ENCODE results near the gene MCTP1.

DNA sequence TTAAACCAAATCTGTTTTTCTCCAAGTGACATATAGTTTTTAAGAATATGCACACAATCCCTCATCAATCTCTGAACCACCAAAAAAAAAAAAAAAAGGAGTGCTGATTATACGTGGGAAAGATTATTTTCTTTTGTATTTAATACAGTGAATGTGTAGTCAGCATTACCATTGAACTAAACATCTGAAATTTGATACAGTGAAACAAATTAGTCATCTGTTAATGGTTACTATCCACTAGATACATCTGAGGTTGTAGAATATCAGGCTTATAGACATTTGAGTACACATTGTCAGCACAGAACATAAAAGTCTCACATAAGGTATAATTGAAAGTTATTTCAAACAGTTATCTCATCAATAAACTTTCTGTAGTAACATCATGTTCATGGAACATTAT is 579.5 kb downstream of the MCTP1 start:
- TF ChIP-seq CTCF (conservative IDR thresholded peaks at IDR 0.05 in 1 of 2, IDR thresholded peaks at IDR 0.05 in 1 of 2; ENCODE audit: extremely low read depth in 1 of 2, insufficient read depth in 1 of 2, low read depth in 1 of 2, low read length in 2 of 2) (no peak), EZH2 (IDR thresholded peaks at IDR 0.05; ENCODE audit: borderline replicate concordance, low read length) (no peak)

Measured in mammary epithelial cell (primary cell).